Neuronal stem cell (in vitro differentiated cells): ENCODE data around the gene NQO1.
"Not testable (repeated sequence)": the region's sequence is repeated elsewhere in the genome, so short reads cannot be mapped to it uniquely, and the experiment has no call there.

Source experiments
- DNase-seq: peaks from one replicate; pipeline ENCODE4 v3.0.0-alpha.2; 2013; ENCODE audit warnings: low spot score
- H2AFZ ChIP-seq: one replicate; pipeline ENCODE4 v1.6.1; 2013; ENCODE audit warnings: mild to moderate bottlenecking, low read length, inconsistent platforms
- H2AK5ac ChIP-seq: 2 replicates; pipeline ENCODE4 v1.6.1; 2013; ENCODE audit warnings: low read depth, mild to moderate bottlenecking, inconsistent platforms, low read length, moderate library complexity, mixed read lengths
- H2BK120ac ChIP-seq: 2 replicates; pipeline ENCODE4 v1.6.1; 2013; ENCODE audit warnings: low read depth, mild to moderate bottlenecking, inconsistent platforms, low read length, moderate library complexity, mixed read lengths
- H2BK12ac ChIP-seq: one replicate; pipeline ENCODE4 v1.6.1; 2013; ENCODE audit warnings: low read length, inconsistent platforms
- H2BK15ac ChIP-seq: 2 replicates; pipeline ENCODE4 v1.6.1; 2013; ENCODE audit warnings: mild to moderate bottlenecking, low read length, inconsistent platforms, mixed read lengths
- H2BK5ac ChIP-seq: one replicate; pipeline ENCODE4 v1.6.1; 2013; ENCODE audit warnings: inconsistent platforms, mild to moderate bottlenecking, low read length, moderate library complexity
- H3K14ac ChIP-seq: one replicate; pipeline ENCODE4 v1.6.1; 2013; ENCODE audit warnings: low read length, inconsistent platforms
- H3K18ac ChIP-seq: 2 replicates; pipeline ENCODE4 v1.6.1; 2013; ENCODE audit warnings: low read length, inconsistent platforms
- H3K23ac ChIP-seq: 2 replicates; pipeline ENCODE4 v1.6.1; 2013; ENCODE audit warnings: low read depth, mild to moderate bottlenecking, mixed read lengths, low read length, inconsistent platforms; ENCODE audit not compliant: poor library complexity
- H3K27ac ChIP-seq: replicated peaks from 3 replicates; pipeline ENCODE4 v1.5.1; 2013; ENCODE audit warnings: low read length, inconsistent platforms
- H3K27me3 ChIP-seq, 3 experiments: 2 replicates each; pipeline ENCODE4 v1.6.1; 2013; ENCODE audit warnings: low read length in 3 of 3, mild to moderate bottlenecking in 2 of 3, inconsistent platforms in 1 of 3, low read depth in 1 of 3, mixed read lengths in 1 of 3, moderate library complexity in 1 of 3; ENCODE audit not compliant: control insufficient read depth in 3 of 3, insufficient read depth in 3 of 3
- H3K36me3 ChIP-seq, 2 donors: replicated peaks in 1 of 2; 2 replicates each; pipeline ENCODE4 v1.6.1; 2013; ENCODE audit warnings: low read length in 2 of 2; ENCODE audit not compliant: control insufficient read depth in 2 of 2, insufficient read depth in 2 of 2
- H3K4ac ChIP-seq: 2 replicates; pipeline ENCODE4 v1.6.1; 2013; ENCODE audit warnings: inconsistent platforms, mild to moderate bottlenecking, low read length, moderate library complexity
- H3K4me1 ChIP-seq, 2 donors: 1 replicate in 1 of 2; 2 replicates in 1 of 2; pipeline ENCODE4 v1.6.1; 2013; ENCODE audit warnings: low read length in 2 of 2, low read depth in 1 of 2; ENCODE audit not compliant: control insufficient read depth in 2 of 2, insufficient read depth in 1 of 2
- H3K4me2 ChIP-seq: one replicate; pipeline ENCODE4 v1.6.1; 2013; ENCODE audit warnings: mild to moderate bottlenecking, low read length, inconsistent platforms; ENCODE audit not compliant: insufficient read depth, poor library complexity, severe bottlenecking
- H3K4me3 ChIP-seq, 2 donors: 2 replicates each; pipeline ENCODE4 v1.5.1; 2013; ENCODE audit warnings: low read length in 2 of 2, mild to moderate bottlenecking in 2 of 2, inconsistent platforms in 1 of 2, moderate library complexity in 1 of 2
- H3K79me1 ChIP-seq: one replicate; pipeline ENCODE4 v1.6.1; 2013; ENCODE audit warnings: low read depth, mild to moderate bottlenecking, inconsistent platforms, low read length, moderate library complexity
- H3K9ac ChIP-seq: one replicate; pipeline ENCODE4 v1.6.1; 2013; ENCODE audit warnings: mild to moderate bottlenecking, low read depth, low read length, inconsistent platforms; ENCODE audit not compliant: poor library complexity
- H3K9me3 ChIP-seq, 2 donors: replicated peaks in 1 of 2; 2 replicates each; pipeline versions ENCODE3 to v1.6.1; 2013; ENCODE audit warnings: low read length in 2 of 2, mild to moderate bottlenecking in 2 of 2, inconsistent platforms in 1 of 2, low read depth in 1 of 2, mixed read lengths in 1 of 2, moderate library complexity in 1 of 2; ENCODE audit not compliant: control insufficient read depth in 2 of 2, insufficient read depth in 1 of 2
- H4K8ac ChIP-seq: one replicate; pipeline ENCODE4 v1.6.1; 2013; ENCODE audit warnings: low read depth, mild to moderate bottlenecking, inconsistent platforms, low read length, moderate library complexity
- H4K91ac ChIP-seq: one replicate; pipeline ENCODE4 v1.6.1; 2013; ENCODE audit warnings: low read length, low read depth, mild to moderate bottlenecking, inconsistent platforms; ENCODE audit not compliant: poor library complexity
- WGBS, 2 donors: extraction: QIAGEN DNeasy Blood & Tissue Kit; methylation state at CpG; one replicate each; pipeline ENCODE4 v1.1.7; 2013; ENCODE audit warnings: missing lambda C conversion rate in 2 of 2, mixed read lengths in 1 of 2; ENCODE audit not compliant: insufficient read length in 2 of 2, insufficient replicate concordance in 1 of 2; ENCODE audit errors: extremely low coverage in 2 of 2; 5-methylcytosine and 5-hydroxymethylcytosine counted together

NQO1 gene

DNA sequence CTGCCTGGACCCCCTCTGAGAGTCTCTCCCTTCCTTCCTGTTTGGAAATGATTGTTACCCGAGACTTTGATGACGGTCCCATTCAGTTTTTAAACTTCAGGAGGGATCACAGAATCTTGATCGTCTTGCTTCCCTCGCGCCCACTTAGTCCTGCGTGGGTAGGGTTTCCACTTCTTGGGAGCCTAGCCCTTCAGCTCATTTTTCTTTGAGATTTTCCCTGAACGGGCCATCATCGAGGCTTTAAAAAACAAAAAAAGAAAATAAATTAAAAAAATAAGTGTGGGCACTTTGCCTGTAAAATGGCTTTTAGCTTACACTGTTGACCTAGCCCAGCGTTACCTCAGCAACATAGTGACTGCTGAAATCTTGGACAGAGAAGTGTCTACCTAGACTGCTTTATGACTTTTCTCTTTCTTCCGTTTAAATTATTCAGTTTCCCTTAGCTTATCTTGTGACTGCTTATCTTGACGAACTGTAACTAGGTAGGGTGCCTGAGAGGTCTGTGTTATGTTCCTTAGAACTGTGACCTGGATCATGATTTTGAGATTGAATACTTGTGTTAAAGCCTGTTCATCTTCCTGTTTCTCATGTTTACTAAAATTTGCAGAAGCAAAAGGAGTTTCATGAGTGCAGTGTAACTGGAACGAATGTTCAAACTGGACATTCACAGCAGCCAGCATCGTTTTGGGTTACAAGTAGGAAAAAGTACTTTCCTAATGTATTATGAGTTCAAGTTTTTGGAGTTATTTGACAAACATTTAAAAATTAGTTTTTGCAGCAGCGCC is 36.6 kb upstream of the NQO1 start:
- DNase-seq: no peak
- WGBS, 2 donors: no CpG with 5 or more reads among the region's 14 CpGs
- H3K27me3 ChIP-seq: no peaks in the 10 kb centered on the region
- peak overlapping the region; percentile 81 to 98 for H3K4me3 ChIP-seq
- H3K14ac ChIP-seq: peak overlapping the region; percentile 89
- H3K27ac ChIP-seq: peak overlapping the region; percentile 86
- H2AK5ac ChIP-seq: no peak overlapping the region
- no peaks in the 10 kb centered on the region for H3K36me3 ChIP-seq
- H3K4me1 ChIP-seq: peaks cover 2 to 6% of the 10 kb centered on the region in 2 donors
- H3K4me2 ChIP-seq: peak overlapping the region; percentile 91
- H4K91ac ChIP-seq: no peak overlapping the region
- peaks cover 2% of the 10 kb centered on the region for H3K79me1 ChIP-seq
- H2BK12ac ChIP-seq: no peak overlapping the region
- peak overlapping the region; percentile 97 for H3K23ac ChIP-seq
- peak overlapping the region; percentile 100 for H2AFZ ChIP-seq
- H4K8ac ChIP-seq: no peak overlapping the region
- no peak overlapping the region for H3K18ac ChIP-seq
- H3K9ac ChIP-seq: peak overlapping the region; percentile 95
- H3K4ac ChIP-seq: no peak overlapping the region
- no peak overlapping the region for H2BK15ac ChIP-seq
- no peak overlapping the region for H2BK120ac ChIP-seq
- peak overlapping the region; percentile 53 for H2BK5ac ChIP-seq
- H3K9me3 ChIP-seq: no peaks in the 10 kb centered on the region

DNA sequence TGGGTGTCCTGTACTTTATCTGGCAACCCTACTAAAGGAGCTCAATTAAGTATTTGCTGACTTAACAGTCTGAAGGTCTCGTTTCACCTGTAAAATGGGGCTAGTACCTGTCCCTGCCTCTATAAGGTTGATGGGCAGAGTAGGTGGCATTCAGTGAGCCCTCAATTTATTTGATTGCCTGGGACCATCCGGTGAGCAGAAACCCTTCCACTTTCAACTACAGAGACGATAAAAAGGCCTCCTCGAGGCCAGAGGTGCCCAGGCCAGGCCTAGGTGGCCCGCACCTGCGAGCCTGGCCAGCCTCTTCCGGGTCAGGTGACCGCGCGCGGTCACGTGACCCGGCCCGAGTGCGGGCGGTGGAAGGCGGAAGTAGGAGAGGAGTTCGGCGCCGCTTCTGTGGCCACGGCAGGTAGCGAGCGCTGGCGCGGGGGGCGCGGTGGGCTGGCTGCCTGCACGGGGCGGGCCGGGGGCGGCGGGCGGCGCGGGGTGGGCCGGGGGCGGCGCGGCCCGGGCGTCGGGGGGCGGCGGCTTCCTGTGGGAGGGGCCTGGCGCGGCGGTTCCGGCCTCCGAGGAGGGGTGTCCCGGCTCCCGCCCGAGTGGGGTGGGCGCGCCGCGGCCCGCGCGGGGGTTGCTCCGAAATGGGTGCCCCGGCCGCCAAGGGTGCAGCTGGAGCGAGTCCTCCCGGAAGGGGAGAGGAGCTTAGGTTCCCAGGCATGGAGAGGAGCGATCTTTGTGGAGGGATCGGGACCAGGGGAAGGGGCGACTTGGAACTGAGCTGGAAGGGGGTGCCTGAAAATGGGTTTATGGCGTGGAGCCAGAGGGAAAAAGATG is 35.8 kb upstream of the NQO1 start, which contains the start of gene WWP2:
TSS of gene WWP2 (plus strand) at position 350 of the 831 bp plus-strand sequence. CDS start 24,679 bp downstream, outside the sequence.
- Histone ChIP-seq H3K23ac (peak within 1 kb of the TSS; percentile 97), H2BK15ac (no peak within 1 kb of the TSS), H4K8ac (peak within 1 kb of the TSS; percentile 82), H2AFZ (peak within 1 kb of the TSS; percentile 100), H3K9ac (peak within 1 kb of the TSS; percentile 95), H4K91ac (no peak within 1 kb of the TSS), H3K27ac (peak within 1 kb of the TSS; percentile 86), H2BK5ac (peak within 1 kb of the TSS; percentile 53), H3K14ac (peak within 1 kb of the TSS; percentile 89), H3K36me3 (no peaks in the 10 kb centered on the region), H3K4me2 (peak within 1 kb of the TSS; percentile 91), H3K18ac (peak within 1 kb of the TSS; percentile 96), H3K79me1 (peaks cover 2% of the 10 kb centered on the region), H3K27me3 (no peaks in the 10 kb centered on the region), H2BK12ac (no peak within 1 kb of the TSS), H3K4me1 (peaks cover 2 to 6% of the 10 kb centered on the region in 2 donors), H3K4ac (no peak within 1 kb of the TSS), H3K4me3 (peak within 1 kb of the TSS; percentile 81 to 98), H2BK120ac (no peak within 1 kb of the TSS), H2AK5ac (no peak within 1 kb of the TSS), H3K9me3 (no peaks in the 10 kb centered on the region)
- DNase-seq: peak; percentile 62
- WGBS, 2 donors: no CpG with 5 or more reads among the region's 68 CpGs

DNA sequence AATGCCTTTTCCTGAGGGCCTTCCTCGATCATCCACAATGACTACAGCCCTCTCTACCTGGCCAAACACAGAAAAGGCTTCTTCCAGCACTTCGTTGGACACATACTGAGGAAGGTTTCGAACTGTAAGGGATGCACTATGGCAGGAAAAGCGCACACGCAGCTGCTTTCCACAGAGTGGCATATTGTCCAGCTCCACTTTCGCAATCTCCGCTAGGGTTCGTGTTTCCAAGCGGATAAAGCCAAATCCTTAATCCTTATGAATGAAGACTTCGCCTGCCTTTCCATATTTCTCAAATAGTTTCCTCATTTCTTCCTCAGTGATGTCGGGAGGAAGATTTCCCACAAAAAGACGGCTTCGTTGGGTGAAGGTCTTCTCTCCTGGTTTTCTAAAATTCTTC is 31.0 kb upstream of the NQO1 start:
- not testable (repeated sequence) for H4K91ac ChIP-seq, H3K27me3 ChIP-seq, H3K23ac ChIP-seq, H2AK5ac ChIP-seq, H3K18ac ChIP-seq, H3K4me1 ChIP-seq, DNase-seq, H3K4me2 ChIP-seq, H3K9me3 ChIP-seq, H2BK12ac ChIP-seq, H3K9ac ChIP-seq, H3K27ac ChIP-seq, H3K4ac ChIP-seq, H2BK15ac ChIP-seq, H3K4me3 ChIP-seq, H2BK120ac ChIP-seq, H2BK5ac ChIP-seq, H3K14ac ChIP-seq, H4K8ac ChIP-seq, H3K79me1 ChIP-seq
- Histone ChIP-seq H2AFZ (peak overlapping the region; percentile 72), H3K36me3 (peaks cover 0 to 10% of the 10 kb centered on the region in 2 donors)
- no CpG with 5 or more reads among the region's 13 CpGs for WGBS, 2 donors

DNA sequence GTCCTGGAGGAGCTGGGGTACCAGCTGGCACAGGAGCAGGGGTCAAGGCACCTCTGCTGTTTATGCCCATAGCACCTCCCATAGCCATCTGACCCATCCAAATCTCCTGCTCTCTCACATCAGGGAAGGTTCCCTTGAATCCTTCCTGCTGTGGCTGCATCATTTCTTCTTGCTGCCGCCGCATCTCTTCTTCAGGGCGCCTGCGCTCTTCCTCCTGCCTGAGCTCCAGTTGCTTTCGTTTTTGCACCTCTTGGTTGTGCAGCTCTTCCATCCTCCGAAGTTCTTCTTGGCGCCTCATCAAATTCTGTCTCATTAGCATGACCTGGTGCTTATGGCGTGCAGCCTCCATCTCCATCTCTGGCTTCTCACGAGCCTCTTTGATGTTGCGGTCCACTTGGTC is 30.3 kb upstream of the NQO1 start:
- H3K27me3 ChIP-seq: no peaks in the 10 kb centered on the region
- no peak overlapping the region for H3K9ac ChIP-seq
- H4K8ac ChIP-seq: no peak overlapping the region
- no peaks in the 10 kb centered on the region for H3K9me3 ChIP-seq
- H3K27ac ChIP-seq: no peak overlapping the region
- H2AFZ ChIP-seq: peak overlapping the region; percentile 49
- WGBS, 2 donors: no CpG with 5 or more reads among the region's 10 CpGs
- no peak overlapping the region for H3K18ac ChIP-seq
- no peak overlapping the region for H3K4me3 ChIP-seq
- no peak overlapping the region for H2BK15ac ChIP-seq
- peaks cover 0 to 3% of the 10 kb centered on the region in 2 donors for H3K4me1 ChIP-seq
- no peak for DNase-seq
- no peak overlapping the region for H3K23ac ChIP-seq
- H2BK5ac ChIP-seq: no peak overlapping the region
- H3K4me2 ChIP-seq: no peak overlapping the region
- H3K36me3 ChIP-seq: peaks cover 0 to 17% of the 10 kb centered on the region in 2 donors
- peaks cover 6% of the 10 kb centered on the region for H3K79me1 ChIP-seq
- no peak overlapping the region for H2BK120ac ChIP-seq
- H4K91ac ChIP-seq: no peak overlapping the region
- H3K14ac ChIP-seq: no peak overlapping the region
- no peak overlapping the region for H2BK12ac ChIP-seq
- H2AK5ac ChIP-seq: no peak overlapping the region
- H3K4ac ChIP-seq: no peak overlapping the region
